Endothelial cell of coronary artery (primary cell): Measurements from ENCODE around the gene DAGLB. TPM values are rescaled to one million over a fixed set of nuclear protein-coding genes. Genes with fewer than 3 reads are reported as not detected.

Experiments used
- total RNA-seq: library from RNA; depleted of rRNA; stranded (reverse); fragments of >200 nt; gene quantifications from 2 replicates; pipeline ENCODE4 v1.2.3, GENCODE V29; 2014

The DAGLB gene, protein sequence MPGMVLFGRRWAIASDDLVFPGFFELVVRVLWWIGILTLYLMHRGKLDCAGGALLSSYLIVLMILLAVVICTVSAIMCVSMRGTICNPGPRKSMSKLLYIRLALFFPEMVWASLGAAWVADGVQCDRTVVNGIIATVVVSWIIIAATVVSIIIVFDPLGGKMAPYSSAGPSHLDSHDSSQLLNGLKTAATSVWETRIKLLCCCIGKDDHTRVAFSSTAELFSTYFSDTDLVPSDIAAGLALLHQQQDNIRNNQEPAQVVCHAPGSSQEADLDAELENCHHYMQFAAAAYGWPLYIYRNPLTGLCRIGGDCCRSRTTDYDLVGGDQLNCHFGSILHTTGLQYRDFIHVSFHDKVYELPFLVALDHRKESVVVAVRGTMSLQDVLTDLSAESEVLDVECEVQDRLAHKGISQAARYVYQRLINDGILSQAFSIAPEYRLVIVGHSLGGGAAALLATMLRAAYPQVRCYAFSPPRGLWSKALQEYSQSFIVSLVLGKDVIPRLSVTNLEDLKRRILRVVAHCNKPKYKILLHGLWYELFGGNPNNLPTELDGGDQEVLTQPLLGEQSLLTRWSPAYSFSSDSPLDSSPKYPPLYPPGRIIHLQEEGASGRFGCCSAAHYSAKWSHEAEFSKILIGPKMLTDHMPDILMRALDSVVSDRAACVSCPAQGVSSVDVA
- total RNA-seq: 14.8 and 22.3 TPM in 2 replicates

DNA sequence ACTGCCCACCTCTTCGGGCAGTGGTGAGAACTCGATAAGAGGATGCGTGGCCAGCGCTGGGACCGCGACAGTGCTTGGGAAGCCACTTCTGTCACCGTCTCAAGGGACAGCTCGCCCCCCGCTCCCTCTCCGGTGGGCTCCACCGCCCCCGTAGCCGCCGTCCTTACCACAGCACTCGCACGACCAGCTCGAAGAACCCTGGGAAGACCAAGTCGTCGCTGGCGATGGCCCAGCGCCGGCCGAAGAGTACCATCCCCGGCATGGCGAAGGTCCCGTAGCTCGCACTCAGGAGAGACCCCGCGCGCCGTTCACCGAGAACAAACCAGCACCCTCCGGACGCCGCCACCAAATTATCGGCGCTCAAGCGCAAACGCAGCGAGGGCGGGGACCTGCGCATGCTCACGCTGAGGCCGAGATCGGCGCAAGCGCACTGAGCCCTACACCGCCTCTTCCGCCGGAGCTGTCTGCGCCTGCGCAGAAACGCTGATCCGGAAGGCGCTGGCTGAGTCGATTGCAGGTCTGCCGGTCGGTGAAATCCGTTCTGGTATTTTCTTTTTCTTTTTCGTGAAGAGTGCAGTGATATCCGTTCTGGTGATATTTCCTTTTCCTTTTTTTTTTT, at the start of gene DAGLB:
Gene DAGLB (minus strand): TSS at position 374 of the 619 bp plus-strand sequence. CDS start 112 bp downstream, at position 262.

Other genes with a start within 250 kb of the DAGLB start
- gene CYTH3, start 175.3 kb downstream of the DAGLB start, total RNA-seq: 8.0 and 21.0 TPM in 2 replicates
- gene FAM220A, start 99.0 kb downstream of the DAGLB start, total RNA-seq: 10.7 and 14.7 TPM in 2 replicates
- gene RAC1, start 73.4 kb downstream of the DAGLB start, total RNA-seq: 64.1 and 79.0 TPM in 2 replicates
- 109 and 126 TPM in 2 replicates for gene KDELR2, start 36.2 kb upstream of the DAGLB start, total RNA-seq
- under 0.01 TPM in 1 of 2 replicates, not detected in the other for gene GRID2IP, start 103.5 kb upstream of the DAGLB start, total RNA-seq
- 33.5 and 40.8 TPM in 2 replicates for gene ZDHHC4, start 129.5 kb upstream of the DAGLB start, total RNA-seq
- 8.5 and 11.5 TPM in 2 replicates for gene INTS15, start 142.1 kb upstream of the DAGLB start, total RNA-seq
- gene ZNF853, start 167.7 kb upstream of the DAGLB start, total RNA-seq: 0.54 and 1.3 TPM in 2 replicates
- gene ZNF316, start 189.4 kb upstream of the DAGLB start, total RNA-seq: 9.3 and 14.0 TPM in 2 replicates